Renal cortex interstitium (tissue), 11 donors: Measurements from ENCODE around the gene TOX2. TPM values are rescaled to one million over a fixed set of nuclear protein-coding genes. Genes with fewer than 3 reads are reported as not detected.
"Not testable (repeated sequence)": the region's sequence is repeated elsewhere in the genome, so short reads cannot be mapped to it uniquely, and the experiment has no call there.

Experiments used
- DNase-seq, 11 donors: peaks; one replicate each; pipeline ENCODE4 v3.0.0-alpha.2; 2013; ENCODE audit warnings: low read depth in 9 of 11, low spot score in 4 of 11; ENCODE audit errors: extremely low read depth in 1 of 11
- polyA plus RNA-seq, 3 donors: library from polyadenylated mRNA; unstranded; fragments of 120-200 nt; gene quantifications; one replicate each; pipeline ENCODE4 v1.2.1, GENCODE V29; 2013; ENCODE audit not compliant: insufficient read length in 3 of 3

Gene TOX2
- polyA plus RNA-seq, 3 donors = 2.7 to 4.7 (median 4.2) TPM

DNA sequence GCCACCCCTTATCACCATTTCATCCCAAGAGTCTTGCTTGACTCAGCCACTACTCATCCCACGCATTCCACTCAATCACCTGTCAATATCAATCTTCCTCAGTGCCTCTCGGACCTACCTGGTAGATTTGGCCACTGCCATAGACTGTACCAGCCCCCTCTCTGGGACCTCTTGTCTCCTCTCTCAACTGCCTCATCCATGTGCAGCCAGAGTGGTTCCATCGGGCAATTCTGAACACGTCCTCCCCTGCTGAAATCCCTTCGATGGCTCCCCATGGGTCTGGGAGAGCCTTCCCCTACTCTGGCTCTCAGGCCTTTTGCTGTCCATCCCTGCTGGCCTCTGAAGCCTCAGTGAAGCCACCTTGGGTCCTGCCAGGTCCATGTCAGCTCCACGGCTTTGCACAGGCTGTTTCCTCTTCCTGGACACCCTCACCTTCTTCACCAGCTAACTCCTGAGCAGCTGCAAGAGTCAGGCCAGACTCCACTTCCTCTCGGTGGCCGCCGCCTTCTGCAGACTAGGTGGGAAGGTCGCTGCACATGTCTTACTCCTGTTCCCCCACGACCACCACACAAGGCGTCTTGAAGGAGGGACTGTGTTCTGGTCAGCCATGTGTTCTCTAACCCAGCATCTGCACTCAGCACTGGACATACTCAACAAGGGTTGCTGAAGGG, 120.4 kb downstream of the TOX2 start:
- DNase-seq = no peak

DNA sequence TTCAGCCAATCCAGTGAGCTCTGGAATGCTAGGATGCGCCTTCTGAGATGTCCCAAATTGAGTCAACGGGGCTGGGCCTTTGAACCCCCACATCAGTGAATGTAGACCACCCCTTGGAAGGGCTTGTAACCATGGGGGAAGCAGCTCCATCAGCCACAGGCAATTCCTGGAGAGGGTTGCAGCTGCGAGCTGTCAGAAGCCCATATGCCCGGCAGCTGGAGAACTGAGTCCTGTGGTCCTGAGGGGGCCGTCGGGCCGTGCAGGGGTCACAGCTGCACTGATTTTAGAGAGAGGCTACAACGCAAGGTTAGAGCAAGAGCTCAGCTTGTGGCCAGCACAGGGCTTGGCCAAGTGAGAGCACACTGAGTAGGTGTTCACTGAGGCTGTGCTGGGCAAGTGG, 121.3 kb downstream of the TOX2 start:
- no peak for DNase-seq

DNA sequence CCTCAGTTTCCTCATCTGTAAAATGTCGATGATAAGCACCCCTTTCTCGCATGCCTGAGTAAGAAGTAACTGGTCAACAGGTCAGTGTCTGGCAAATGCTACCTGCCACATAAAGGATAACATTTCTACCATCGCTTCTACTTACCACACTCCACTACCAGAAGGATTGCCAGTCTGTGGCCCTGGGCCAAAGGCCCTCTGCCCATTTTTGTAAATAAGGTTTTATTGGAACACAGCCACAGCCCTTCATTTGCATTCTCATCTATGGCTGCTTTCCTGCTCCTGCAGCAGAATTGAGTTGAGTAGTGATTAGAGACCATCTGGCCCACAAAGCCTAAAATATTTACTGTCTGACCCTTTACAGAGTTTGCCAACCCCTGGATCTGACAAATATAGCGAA, 121.8 kb downstream of the TOX2 start:
- no peak for DNase-seq

DNA sequence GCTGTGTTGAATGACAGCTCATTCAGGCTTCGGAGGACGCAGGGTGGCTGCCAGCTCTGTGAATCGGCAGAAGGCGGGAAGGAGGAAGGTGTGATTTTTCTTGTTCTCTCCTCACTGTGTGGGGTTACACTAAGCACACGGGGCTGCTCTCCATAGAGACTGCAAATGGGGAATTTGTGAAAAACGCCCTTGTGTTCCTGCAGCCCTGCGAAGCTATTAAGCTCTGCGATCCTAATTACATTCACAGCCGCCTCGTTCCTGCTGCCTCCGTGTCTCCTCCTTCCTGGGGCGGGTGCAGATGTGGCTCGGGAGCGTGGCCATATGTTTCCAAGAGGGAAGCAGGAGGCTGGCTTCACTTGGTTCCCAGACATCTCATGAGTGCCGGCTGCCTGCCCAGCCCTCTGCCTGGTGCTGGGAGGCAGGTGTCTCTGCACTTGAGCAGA, 124.0 kb downstream of the TOX2 start:
- peak in 1 of 11 donors; percentile 1 for DNase-seq

DNA sequence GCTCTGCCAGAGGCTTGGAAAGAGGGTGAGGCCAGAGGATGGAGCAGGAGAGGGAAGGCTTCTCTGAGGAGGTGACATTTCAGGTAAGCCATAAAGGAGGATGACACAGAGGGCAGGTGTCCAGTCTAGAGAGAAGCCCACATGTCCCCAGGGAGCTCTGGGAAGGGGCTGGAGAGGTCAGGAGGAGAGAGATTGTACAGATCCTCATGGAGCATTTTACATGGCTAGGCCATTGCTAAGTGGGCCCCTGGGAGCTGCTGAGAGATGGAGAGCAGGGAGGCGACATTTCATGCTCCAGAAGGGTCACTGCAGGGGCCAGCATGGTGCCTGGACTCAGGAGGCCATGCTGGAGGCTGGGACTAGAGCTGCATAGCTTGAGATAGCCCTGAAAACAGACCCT, 124.5 kb downstream of the TOX2 start:
- no peak for DNase-seq

DNA sequence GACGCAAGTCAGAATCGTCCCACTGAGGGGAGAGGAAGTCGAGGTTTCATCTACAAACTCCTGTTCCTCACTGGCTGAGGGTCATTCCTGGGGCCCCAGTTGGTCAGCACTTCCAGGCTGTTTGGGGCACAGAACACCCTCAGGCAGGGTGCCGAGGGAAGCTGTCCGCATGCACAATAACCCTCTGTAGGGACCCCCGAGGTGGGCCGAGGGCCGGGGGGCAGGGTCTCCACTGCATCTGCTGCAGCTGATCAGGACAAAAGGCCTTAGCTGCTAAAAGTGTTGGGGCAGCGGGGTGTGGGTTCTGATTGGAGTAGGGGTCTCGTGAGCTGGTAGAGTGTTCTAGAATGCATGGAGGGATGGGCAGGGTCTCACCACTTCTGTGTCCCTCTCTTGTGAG, 125.1 kb downstream of the TOX2 start:
- no peak for DNase-seq

DNA sequence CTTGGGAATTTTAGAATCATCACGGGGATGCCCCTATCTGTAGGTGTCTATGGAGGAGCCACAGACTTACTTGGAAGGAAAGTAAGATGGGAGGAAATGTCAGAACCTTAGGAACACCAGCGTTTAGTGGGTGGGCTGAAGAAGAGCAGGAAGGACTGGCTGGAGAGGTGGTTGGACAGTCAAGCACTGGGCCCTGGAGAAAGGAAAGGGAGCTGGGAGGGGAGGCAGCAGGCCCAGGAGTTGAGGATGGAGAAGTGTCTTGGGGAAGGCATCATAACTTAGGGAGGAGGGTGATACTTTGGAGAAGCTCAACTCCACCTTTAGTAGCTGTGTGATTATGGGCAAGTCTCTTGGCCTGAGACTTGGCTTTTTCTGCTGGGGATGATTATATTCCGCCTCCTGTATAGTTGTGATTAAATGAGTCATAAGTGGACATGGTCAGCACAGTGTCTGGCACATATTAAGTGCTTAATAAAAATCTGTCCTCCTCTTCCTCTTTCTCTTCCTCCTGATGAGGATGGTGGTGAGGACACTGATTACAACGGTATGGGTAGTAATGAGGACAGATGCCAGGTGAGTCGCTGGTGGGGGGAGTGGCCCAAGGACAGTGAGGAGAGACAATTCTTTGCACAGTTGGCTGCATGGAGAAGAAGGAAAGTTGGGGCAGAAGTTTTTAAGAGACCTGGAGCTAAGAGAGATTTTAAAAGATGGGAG, 125.7 kb downstream of the TOX2 start:
- no peak for DNase-seq

DNA sequence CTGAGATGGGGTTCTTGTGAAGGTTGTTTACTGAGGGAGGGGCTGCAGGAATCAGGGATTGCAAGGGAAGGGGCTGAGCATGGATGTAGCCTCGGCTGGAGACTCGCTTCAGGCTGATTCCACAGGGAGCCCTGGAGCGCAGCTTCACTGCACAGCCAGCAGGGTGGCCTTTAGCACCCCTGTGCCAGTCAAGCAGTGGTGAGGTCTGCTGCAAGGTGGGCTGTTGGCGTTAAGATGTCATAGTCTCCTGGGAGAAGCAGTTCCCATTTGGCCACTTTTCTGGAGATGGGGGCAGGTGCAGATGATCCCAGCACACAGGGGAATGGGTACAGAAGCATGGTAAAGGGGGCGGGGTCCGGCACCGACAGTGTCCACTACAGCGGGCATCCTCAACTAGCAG, 126.3 kb downstream of the TOX2 start:
- DNase-seq = no peak

DNA sequence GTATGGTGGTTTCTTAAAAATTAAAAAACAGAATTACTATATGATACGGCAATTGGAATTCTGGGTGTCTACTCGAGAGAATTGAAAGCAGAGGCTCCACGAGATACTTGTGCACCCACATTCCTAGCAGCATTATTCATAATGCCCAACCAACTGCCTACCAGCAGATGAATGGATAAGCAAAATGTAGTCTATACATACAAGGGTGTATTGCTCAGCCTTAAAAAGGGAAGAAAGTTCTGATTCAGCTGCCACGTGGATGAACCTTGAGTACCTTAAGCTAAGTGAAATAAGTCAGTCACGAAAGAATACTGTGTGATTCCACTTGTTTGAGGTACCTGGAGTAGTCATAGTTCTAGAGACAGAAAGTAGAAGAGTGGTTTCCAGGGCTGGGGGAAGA, 130.1 kb downstream of the TOX2 start:
- DNase-seq = not testable (repeated sequence)

DNA sequence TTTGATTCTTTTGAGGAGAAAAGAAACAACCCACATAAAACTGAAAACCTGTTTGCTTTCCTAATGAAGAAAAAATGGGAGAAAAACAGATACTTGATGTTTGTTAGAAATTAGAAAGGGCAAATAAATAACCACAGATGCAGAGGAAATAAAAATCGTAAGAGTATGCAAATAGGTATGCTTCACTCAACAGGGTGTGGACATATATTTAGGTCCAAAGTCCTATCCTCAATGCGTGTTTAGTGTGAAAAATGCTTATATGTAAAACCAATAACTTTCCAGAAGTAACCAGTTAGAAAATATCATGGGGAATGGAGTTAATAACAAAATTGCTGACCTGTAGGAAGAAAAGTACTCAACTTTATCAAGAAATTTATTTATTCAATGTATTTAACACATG, 135.7 kb downstream of the TOX2 start:
- no peak for DNase-seq

DNA sequence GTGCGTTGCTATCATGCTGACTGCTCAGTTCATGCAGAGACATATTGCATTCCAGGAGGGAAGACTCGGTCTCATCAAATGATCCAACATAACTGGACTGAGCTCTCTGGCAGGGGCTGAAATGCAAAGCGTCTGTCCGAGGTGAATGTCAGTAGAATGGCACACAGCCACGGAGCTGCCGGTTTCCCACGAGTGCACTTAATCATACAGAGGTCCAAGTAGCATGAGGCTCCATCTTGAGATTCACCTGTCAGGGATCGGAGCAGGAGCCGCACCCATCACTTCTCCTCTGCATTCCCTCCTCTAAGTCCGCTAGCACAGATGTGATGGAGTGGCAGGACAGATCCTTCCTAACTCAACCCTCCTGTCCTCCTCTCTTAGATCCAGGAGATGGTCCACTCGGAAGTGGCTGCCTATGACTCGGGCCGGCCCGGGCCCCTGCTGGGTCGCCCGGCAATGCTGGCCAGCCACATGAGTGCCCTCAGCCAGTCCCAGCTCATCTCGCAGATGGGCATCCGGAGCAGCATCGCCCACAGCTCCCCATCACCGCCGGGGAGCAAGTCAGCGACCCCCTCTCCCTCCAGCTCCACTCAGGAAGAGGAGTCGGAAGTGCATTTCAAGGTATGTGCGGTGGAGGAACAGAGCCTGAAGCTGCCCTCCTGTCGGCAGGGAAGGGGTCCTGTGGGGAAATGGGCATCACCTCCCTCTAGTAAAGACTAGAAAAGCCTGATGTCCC, 136.4 kb downstream of the TOX2 start:
- DNase-seq = no peak

DNA sequence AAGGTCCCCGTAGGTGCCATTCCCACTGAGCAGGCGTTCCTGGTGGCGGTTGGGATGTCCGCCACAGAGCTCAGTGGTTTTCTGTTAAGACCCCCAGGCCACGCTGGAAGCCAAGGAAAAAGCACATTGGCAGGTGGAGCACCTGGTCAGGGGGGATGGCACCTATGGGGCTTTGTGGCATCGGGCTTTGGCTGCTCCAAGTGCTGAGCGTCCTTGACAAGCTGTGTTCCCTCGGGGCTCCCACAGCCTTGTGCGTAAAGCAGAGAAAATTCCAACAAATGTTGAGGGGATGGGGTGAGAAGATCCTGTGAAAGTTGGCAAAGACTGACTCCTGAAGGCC, 137.0 kb downstream of the TOX2 start:
- no peak for DNase-seq

DNA sequence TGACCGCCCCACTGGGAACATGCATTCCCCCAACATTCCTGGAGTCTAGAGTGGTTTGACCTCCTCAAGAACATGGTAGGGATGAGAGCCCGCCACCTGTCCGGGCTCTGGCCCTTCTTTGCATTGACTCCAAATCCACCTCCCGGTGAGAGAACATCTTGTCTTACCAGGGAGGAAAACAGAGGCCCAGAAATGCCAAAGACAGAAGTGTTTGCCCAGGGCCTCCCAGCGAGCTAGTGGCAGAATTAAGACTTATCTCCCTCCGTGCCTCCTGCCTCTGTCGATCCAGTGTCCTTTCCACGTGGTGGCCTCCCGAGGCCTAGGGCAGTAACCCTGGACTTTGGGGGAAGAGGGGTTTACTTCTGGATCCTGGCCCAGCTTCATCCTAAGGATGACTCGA, 137.5 kb downstream of the TOX2 start:
- no peak for DNase-seq

DNA sequence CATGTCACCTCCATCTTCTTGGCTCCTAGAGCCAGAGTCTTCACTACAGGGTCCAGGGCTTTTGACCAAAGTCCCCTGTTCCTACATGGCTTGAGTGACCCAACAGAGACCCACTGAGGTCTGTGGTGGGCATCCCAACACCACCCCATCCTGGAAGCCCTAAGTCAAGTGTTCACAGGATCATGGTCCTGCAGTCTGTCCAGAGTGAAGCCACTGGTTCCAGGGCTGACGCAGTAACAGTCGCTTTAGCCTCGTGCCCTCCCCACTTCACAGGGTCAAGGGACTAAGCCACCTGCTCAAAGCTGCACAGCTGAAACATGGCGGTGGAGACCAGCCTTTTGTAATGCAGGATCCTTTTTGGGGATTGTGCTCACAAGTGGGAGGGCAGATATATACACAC, 138.4 kb downstream of the TOX2 start:
- no peak for DNase-seq

DNA sequence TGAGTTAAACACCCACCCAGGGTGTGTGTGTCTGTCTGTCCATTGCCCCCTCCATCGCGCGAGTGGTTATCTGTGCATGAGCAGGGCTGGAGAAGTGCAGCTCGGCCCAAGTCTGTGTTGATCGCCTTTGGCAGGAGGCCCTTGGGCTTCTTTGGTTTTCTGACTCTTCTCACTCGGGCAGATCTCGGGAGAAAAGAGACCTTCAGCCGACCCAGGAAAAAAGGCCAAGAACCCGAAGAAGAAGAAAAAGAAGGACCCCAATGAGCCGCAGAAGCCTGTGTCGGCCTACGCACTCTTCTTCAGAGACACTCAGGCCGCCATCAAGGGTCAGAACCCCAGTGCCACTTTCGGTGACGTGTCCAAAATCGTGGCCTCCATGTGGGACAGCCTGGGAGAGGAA, 139.5 kb downstream of the TOX2 start:
- DNase-seq = no peak

DNA sequence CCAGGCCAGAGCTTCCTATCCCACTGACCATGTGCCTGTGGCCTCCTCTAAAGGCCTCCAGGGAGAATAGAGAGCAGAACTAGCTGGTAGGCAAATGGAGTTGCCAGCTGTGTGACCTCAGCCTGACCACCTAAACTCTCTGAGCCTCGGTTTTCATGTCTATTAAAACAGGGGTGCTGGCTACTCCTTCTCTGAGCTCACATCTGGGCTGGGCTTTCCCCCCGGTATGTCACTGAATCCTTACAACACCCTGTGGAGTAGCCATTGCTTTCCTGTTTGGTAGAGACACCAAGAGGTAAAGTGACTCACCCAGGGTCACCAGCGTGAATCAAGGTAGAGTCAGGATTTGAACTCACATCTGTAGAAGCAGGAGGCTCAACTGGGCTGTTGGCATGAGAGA, 140.2 kb downstream of the TOX2 start:
- DNase-seq = no peak

DNA sequence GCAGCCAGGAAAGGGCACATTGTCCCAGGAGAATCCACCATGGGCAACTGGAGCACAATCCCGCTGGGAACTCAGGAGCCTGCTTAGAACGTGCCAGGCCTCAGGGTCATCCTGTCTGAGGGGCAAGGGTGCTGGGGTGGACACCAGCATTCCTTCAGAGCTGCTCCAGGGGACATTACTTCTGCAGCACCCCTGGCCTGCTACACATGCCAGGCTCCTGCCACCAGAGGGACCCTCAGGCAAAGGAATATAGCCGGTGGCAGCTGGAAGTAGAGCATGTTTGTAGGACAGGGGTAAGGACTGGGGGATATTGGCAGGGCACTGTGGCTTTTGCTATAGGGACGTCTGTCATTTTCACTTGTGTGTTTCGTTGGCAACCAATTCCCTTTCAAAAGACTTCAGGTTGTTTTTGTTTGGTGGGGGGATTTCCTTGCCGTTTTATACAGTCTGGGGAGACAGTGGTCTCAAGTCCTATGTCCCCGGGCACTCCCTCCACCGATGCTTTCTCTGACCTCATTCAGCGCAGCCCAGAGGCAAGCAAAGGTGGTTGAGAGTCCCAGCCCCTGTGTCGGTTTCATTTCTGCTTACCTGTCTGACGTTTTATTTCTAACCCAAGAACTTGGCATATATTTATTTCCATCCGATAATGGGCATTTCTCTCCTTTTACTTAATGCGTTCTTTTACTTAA, 141.5 kb downstream of the TOX2 start:
- DNase-seq = no peak

DNA sequence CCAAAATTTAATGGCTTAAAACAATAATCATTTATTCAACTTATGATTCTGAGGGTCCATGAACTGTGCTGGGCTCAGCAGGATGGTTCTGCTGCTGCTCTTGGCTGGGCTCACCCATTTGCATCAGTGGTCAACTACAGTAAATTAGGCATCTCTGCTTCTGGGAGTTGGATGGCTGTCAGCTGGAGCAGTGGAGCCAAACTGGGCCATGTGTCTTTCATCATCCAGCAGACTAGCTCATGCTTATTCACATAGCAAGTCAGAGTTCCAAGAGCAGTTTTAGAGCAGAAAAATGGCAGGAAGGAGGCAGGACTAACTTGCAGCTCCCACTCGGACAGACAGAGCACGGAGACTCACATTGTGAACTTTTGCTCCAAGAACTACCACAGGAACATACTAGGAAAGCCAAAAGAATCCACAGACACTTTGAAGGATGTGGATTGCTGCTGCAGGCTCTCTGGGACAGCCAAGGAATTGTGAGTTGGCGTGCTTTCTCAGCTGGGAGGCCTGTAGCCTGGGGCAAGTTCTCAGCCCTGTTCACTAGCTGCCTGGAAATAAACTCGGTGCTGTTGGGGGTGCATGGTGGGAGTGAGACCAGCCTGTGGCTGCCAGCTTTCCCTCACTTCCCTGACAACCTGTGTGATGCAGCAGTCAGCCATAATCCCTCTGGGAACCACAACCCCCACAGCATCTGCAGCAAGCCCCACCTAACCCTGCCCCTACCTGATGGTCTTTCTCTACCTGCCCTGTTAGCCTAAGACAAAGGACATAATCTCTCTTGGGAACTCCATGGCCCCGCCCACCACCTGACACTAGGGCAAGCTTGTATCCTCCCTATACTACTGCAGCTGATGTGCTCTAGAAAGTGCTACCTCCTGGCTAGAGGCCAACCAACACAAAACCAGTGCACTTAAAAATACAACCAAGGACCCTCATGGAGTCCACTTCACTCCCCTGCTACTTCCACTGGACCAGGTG, 143.3 kb downstream of the TOX2 start:
- DNase-seq = no peak
